ENCODE measurements around the gene ZSCAN21. TPM values are rescaled to one million over a fixed set of nuclear protein-coding genes. Genes with fewer than 3 reads are reported as not detected.

The ZSCAN21 gene
- total and polyA plus RNA-seq, 2 donors (not counting 3 experiments of a cell fraction or from before 2014, with no cell fraction given): 7.4 to 7.7 TPM

DNA sequence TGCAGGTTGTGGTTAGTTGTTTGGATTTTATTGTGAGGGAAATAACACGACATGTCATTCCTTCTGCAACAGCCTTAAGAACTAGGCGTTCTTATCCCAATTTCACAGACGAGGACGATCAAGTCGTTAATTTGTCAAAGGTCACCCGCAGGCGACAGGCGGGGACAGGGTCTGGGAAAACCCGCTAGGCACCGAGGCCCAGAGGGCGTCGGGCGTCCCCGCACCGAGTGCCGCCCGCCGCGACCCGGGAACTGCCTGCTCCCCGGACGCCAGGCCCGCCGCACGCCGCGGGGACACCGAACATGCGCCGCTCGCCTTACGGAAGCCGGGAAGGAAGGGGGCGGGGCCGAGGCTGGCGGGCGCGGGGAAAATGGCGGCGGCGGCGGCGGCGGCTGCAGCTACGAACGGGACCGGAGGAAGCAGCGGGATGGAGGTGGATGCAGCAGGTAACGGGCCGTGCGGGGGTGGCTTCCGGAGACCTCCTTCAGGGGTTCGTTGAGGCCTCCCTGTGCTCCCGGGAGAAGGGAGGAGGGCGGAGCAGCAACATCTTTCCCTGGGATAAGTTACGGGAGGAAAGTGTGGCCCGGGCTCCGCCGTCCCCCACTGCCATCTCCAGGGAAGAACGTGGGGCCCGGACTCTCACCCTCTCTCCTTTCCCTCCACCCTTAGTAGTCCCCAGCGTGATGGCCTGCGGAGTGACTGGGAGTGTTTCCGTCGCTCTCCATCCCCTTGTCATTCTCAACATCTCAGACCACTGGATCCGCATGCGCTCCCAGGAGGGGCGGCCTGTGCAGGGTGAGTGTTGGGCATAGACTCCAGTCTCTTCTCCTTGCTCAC lies 39.3 kb downstream of the ZSCAN21 start, which contains the start of gene COPS6:
COPS6 (plus strand) TSS at position 349 of the 837 bp plus-strand sequence; CDS start at position 371, 22 bp downstream.
- POLR2A ChIA-PET: interaction anchor here (1.0 kb wide), 1 partner anchor 12 kb away, joined by 6 read pairs; the partner anchor contains the start of genes AP4M1 and MCM7
- H4K20me1 ChIP-seq (replicated peaks; ENCODE audit: control insufficient read depth, extremely low read depth, insufficient read depth, low read length): no peaks in the 10 kb centered on the region
- H3K4me1 ChIP-seq (ENCODE audit: control insufficient read depth, extremely low read depth, insufficient read depth, low read length): peaks cover 39% of the 10 kb centered on the region
- CTCF ChIA-PET: interaction anchor here (0.6 to 2.9 kb wide), 3 partner anchors 13 to 349 kb away, joined by 4 to 18 read pairs (median 5); partner anchors contain the start of genes AP4M1 and MCM7
- peak within 1 kb of the TSS; percentile 90 for H3K9ac ChIP-seq (replicated peaks; ENCODE audit: extremely low read depth, insufficient read depth, low read length)
- H3K27ac ChIP-seq (ENCODE audit: insufficient read depth, low read depth, low read length): peak within 1 kb of the TSS; percentile 94
- FAIRE-seq (peak; percentile 74), DNase-seq (ENCODE audit: low read depth, low spot score) (peak; percentile 65)
- H3K27me3 ChIP-seq (ENCODE audit: control insufficient read depth in 2 of 2, insufficient read depth in 2 of 2, low read length in 2 of 2): no peaks in the 10 kb centered on the region
- no peaks in the 10 kb centered on the region for H3K9me3 ChIP-seq (replicated peaks; ENCODE audit: control insufficient read depth, insufficient read depth, low read length)
- BruUV-seq (replicated peaks): TSS peak; percentile 31
- peaks cover 21 to 22% of the 10 kb centered on the region in 2 experiments for H3K36me3 ChIP-seq (ENCODE audit: control insufficient read depth in 2 of 2, extremely low read depth in 1 of 2, insufficient read depth in 2 of 2, low read length in 2 of 2)
- peak within 1 kb of the TSS; percentile 53 for H3K4me2 ChIP-seq (ENCODE audit: insufficient read depth, low read length)
- peaks cover 19% of the 10 kb centered on the region for H3K79me2 ChIP-seq (ENCODE audit: control insufficient read depth, insufficient read depth, low read length)
- TF ChIP-seq POLR2A (IDR thresholded peaks at IDR 0.05; ENCODE audit: low read depth, low read length) (peak; percentile 84), POLR2AphosphoS5 (IDR thresholded peaks at IDR 0.05; ENCODE audit: insufficient read depth, low read depth, low read length) (peak; percentile 74), JUN (IDR thresholded peaks at IDR 0.05; ENCODE audit: borderline replicate concordance, insufficient read depth, insufficient read length, low read depth) (no peak)
- TF ChIP-seq, protein P1, sequence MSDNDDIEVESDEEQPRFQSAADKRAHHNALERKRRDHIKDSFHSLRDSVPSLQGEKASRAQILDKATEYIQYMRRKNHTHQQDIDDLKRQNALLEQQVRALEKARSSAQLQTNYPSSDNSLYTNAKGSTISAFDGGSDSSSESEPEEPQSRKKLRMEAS (IDR thresholded peaks at IDR 0.05; ENCODE audit: insufficient read depth, insufficient read length): peak; percentile 48
- H3K9me1 ChIP-seq (replicated peaks; ENCODE audit: control insufficient read depth, extremely low read depth, insufficient read depth, low read length): no peaks in the 10 kb centered on the region
- peak within 1 kb of the TSS; percentile 66 for H2AFZ ChIP-seq (ENCODE audit: low read depth, low read length)
- peak within 1 kb of the TSS; percentile 62 to 74 (median 68) for H3K4me3 ChIP-seq (replicated peaks in 1 of 3; ENCODE audit: insufficient read depth in 1 of 3, low read depth in 1 of 3, low read length in 3 of 3)
- intact Hi-C loops (cut with micrococcal nuclease) (loop anchor here (10.0 kb wide), 1 partner anchor 174 kb away; the partner anchor contains the start of gene TRIM4), dilution Hi-C loops (cut with MboI; ENCODE audit: extremely low pct_ligation_motif_present, low sequenced_read_pairs) (no loop called here)
